Natural killer cell (primary cell): Measurements from ENCODE around the gene ZNF664. TPM values are rescaled to one million over a fixed set of nuclear protein-coding genes. Genes with fewer than 3 reads are reported as not detected.
A peak's percentile ranks its signal among the peaks of the same experiment; 100 is the strongest.

Experiments used
- ATAC-seq, 3 donors: fragments of 150-1000 bp in 2 of 3; fragments of 200-7000 bp in 1 of 3; cut with Tn5 transposase; 1 replicate in 1 of 3; 2 replicates in 2 of 3; pipeline ENCODE4 v1.10.0; 2021; ENCODE audit warnings: mild to moderate bottlenecking in 2 of 3, moderate library complexity in 2 of 3
- DNase-seq, 2 donors: peaks; one replicate each; pipeline versions ENCODE4 v3.0.0 to v3.0.0-alpha.2; 2013 to 2021; ENCODE audit warnings: mixed read lengths in 1 of 2
- H3K27ac ChIP-seq: one replicate; pipeline ENCODE4 v1.5.1; 2013; ENCODE audit warnings: mild to moderate bottlenecking, low read length
- H3K27me3 ChIP-seq: one replicate; pipeline ENCODE4 v1.6.1; 2013; ENCODE audit warnings: low read length; ENCODE audit not compliant: control insufficient read depth, insufficient read depth
- H3K36me3 ChIP-seq: one replicate; pipeline ENCODE4 v1.6.1; 2013; ENCODE audit warnings: low read length; ENCODE audit not compliant: control insufficient read depth, insufficient read depth
- H3K4me1 ChIP-seq: one replicate; pipeline ENCODE4 v1.6.1; 2013; ENCODE audit warnings: low read length; ENCODE audit not compliant: control insufficient read depth, insufficient read depth
- H3K4me3 ChIP-seq: one replicate; pipeline ENCODE4 v1.5.1; 2013; ENCODE audit warnings: low read length
- H3K9me3 ChIP-seq: one replicate; pipeline ENCODE4 v1.6.1; 2013; ENCODE audit warnings: low read length; ENCODE audit not compliant: control insufficient read depth, insufficient read depth
- H3K27ac Mint-ChIP-seq, 2 donors: one replicate each; pipeline ENCODE4 v1.8.0; 2022; ENCODE audit warnings: mild to moderate bottlenecking in 2 of 2, mixed read lengths in 2 of 2, moderate library complexity in 1 of 2
- H3K27me3 Mint-ChIP-seq, 2 donors: one replicate each; pipeline ENCODE4 v1.8.0; 2022; ENCODE audit warnings: low read depth in 2 of 2, mixed read lengths in 2 of 2
- H3K36me3 Mint-ChIP-seq: one replicate; pipeline ENCODE4 v1.8.0; 2022; ENCODE audit warnings: mixed read lengths
- H3K4me1 Mint-ChIP-seq, 2 donors: one replicate each; pipeline ENCODE4 v1.8.0; 2022; ENCODE audit warnings: mixed read lengths in 2 of 2
- H3K4me3 Mint-ChIP-seq: one replicate; pipeline ENCODE4 v1.8.0; 2022; ENCODE audit warnings: mild to moderate bottlenecking, moderate library complexity, mixed read lengths
- H3K9me3 Mint-ChIP-seq, 2 donors: one replicate each; pipeline ENCODE4 v1.8.0; 2022; ENCODE audit warnings: mixed read lengths in 2 of 2
- WGBS: methylation state at CpG from one replicate; pipeline ENCODE4 v1.1.7; 2013; ENCODE audit warnings: missing lambda C conversion rate; ENCODE audit not compliant: insufficient coverage; 5-methylcytosine and 5-hydroxymethylcytosine counted together
- intact Hi-C: fragments of 100-400 bp; cut with micrococcal nuclease; formaldehyde crosslinking; loops from one replicate; pipeline ENCODE4 v1.14.2; 2022
- total RNA-seq, 4 donors: library from RNA; stranded (reverse); fragments of 120-200 nt in 1 of 4; gene quantifications; one replicate each; pipeline versions ENCODE4 v1.2.3 to v1.2.4, GENCODE V29; 2013 to 2022
- TF ChIP-seq, protein P1 (sequence below): fragments of 200-600 bp; IDR thresholded peaks from one replicate; pipeline ENCODE4 v1.8.0; 2022; ENCODE audit warnings: antibody characterized with exemption

ZNF664 gene
- total RNA-seq, 3 donors from 2014 or later (not counting 1 experiment from before 2014, with no cell fraction given), result 36.0 to 47.3 (median 46.9) TPM

GRCh38 chr12:123936956-123937706 is 35.9 kb upstream of the ZNF664 start:
- intact Hi-C loops, result loop anchor here (1.0 to 10.0 kb wide), 3 partner anchors 32 to 488 kb away; partner anchors contain the start of genes CCDC92 and ZNF664
- peak overlapping the region; percentile 69 for H3K27ac ChIP-seq

DNA sequence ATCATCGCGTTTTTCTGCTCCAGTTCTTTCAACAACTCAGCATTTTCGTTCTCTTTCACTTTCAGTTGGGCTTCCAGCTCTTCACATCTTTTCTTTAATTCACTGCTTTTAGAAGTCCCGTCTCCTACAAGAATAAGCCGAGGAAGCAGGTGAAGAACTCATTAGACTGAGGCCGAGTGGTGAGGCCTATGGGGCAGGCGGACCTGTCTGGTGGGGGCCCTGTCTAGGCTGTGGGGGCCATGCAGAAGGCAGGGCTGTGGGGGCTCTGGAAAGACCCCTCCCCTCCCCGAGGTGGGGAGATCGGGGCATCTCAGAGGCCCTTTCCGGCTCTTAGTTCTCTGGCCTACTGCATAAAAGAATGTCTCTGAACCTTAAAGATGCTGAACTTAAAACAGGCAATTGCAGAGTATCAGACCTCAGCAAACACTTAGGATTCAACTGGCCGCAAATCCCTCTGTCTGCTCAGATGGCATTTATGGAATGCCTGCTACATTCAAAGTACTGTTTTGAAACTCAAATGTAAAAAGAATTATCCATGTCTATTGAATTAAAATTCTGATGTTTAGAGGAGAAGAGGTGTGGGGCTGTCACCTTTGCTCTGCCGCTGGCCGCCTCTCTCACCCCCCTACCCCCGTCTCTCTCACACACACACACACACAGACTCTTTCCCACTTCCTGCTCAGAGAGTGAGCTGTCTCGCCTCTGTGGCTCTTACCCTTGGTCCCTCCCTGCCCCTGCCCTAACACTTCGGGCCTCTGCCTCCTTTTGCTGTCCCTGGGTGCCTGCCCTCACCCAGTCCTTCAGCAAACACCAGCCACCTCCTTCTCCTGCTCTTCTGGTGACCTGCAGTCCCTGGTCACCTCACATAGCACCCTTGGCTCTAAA is 35.1 kb upstream of the ZNF664 start:
- Histone ChIP-seq H3K27ac (peak overlapping the region; percentile 69), H3K27me3 (no peaks in the 10 kb centered on the region), H3K4me3 (peak overlapping the region; percentile 0), H3K4me1 (peaks cover 62% of the 10 kb centered on the region), H3K9me3 (no peaks in the 10 kb centered on the region), H3K36me3 (peaks cover 17% of the 10 kb centered on the region)
- Mint-ChIP-seq H3K36me3 (peaks cover 15% of the 10 kb centered on the region), H3K4me1 (peaks cover 62 to 66% of the 10 kb centered on the region in 2 donors), H3K4me3 (peak overlapping the region; percentile 84), H3K27ac (peak overlapping the region; percentile 95 to 96), H3K27me3 (no peaks in the 10 kb centered on the region), H3K9me3 (no peaks in the 10 kb centered on the region)
- TF ChIP-seq, protein P1, sequence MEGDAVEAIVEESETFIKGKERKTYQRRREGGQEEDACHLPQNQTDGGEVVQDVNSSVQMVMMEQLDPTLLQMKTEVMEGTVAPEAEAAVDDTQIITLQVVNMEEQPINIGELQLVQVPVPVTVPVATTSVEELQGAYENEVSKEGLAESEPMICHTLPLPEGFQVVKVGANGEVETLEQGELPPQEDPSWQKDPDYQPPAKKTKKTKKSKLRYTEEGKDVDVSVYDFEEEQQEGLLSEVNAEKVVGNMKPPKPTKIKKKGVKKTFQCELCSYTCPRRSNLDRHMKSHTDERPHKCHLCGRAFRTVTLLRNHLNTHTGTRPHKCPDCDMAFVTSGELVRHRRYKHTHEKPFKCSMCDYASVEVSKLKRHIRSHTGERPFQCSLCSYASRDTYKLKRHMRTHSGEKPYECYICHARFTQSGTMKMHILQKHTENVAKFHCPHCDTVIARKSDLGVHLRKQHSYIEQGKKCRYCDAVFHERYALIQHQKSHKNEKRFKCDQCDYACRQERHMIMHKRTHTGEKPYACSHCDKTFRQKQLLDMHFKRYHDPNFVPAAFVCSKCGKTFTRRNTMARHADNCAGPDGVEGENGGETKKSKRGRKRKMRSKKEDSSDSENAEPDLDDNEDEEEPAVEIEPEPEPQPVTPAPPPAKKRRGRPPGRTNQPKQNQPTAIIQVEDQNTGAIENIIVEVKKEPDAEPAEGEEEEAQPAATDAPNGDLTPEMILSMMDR, result no peak
- 7% methylated on average over 16 of the region's 16 CpGs for WGBS
- intact Hi-C loops, result loop anchor here (1.0 to 10.0 kb wide), 3 partner anchors 33 to 487 kb away; partner anchors contain the start of genes CCDC92 and ZNF664
- ATAC-seq (peak; percentile 82 to 89 (median 88)), DNase-seq (peak; percentile 61 to 73)

More at GRCh38 chr12:123936956-123937706, 35.9 kb upstream of the ZNF664 start:
- peaks cover 62% of the 10 kb centered on the region for H3K4me1 ChIP-seq
- peaks cover 66 to 67% of the 10 kb centered on the region in 2 donors for H3K4me1 Mint-ChIP-seq
- 92% methylated on average over 46 of the region's 46 CpGs for WGBS
- DNase-seq (no peak), ATAC-seq (no peak)
- TF ChIP-seq, protein P1, result no peak
- peak overlapping the region; percentile 95 to 96 for H3K27ac Mint-ChIP-seq
- no peaks in the 10 kb centered on the region for H3K9me3 Mint-ChIP-seq
- H3K27me3 ChIP-seq, result no peaks in the 10 kb centered on the region
- H3K36me3 ChIP-seq, result peaks cover 12% of the 10 kb centered on the region
- no peaks in the 10 kb centered on the region for H3K9me3 ChIP-seq
- H3K27me3 Mint-ChIP-seq, result no peaks in the 10 kb centered on the region
- peaks cover 8% of the 10 kb centered on the region for H3K36me3 Mint-ChIP-seq
- H3K4me3 Mint-ChIP-seq, result peak overlapping the region; percentile 84
- peak overlapping the region; percentile 0 for H3K4me3 ChIP-seq

GRCh38 chr12:123938679-123939480 is 34.1 kb upstream of the ZNF664 start:
- Histone ChIP-seq H3K4me3 (no peak overlapping the region), H3K36me3 (peaks cover 18% of the 10 kb centered on the region), H3K4me1 (peaks cover 53% of the 10 kb centered on the region), H3K27ac (peak overlapping the region; percentile 69), H3K27me3 (no peaks in the 10 kb centered on the region), H3K9me3 (no peaks in the 10 kb centered on the region)
- H3K4me1 Mint-ChIP-seq, result peaks cover 53 to 58% of the 10 kb centered on the region in 2 donors
- H3K36me3 Mint-ChIP-seq, result peaks cover 15% of the 10 kb centered on the region
- DNase-seq, result peak in 1 of 2 donors; percentile 36
- H3K9me3 Mint-ChIP-seq, result no peaks in the 10 kb centered on the region
- 87% methylated on average over 16 of the region's 16 CpGs for WGBS
- H3K4me3 Mint-ChIP-seq, result peak overlapping the region; percentile 84
- TF ChIP-seq, protein P1, result peak; percentile 16
- peak overlapping the region; percentile 95 to 96 for H3K27ac Mint-ChIP-seq
- intact Hi-C loops, result loop anchor here (5.0 to 10.0 kb wide), 2 partner anchors 33 to 486 kb away; partner anchors contain the start of genes CCDC92 and ZNF664
- no peaks in the 10 kb centered on the region for H3K27me3 Mint-ChIP-seq
- no peak for ATAC-seq
